Kidney epithelial cell (primary cell): Measurements from ENCODE around the gene BTRC. TPM values are rescaled to one million over a fixed set of nuclear protein-coding genes. Genes with fewer than 3 reads are reported as not detected.
"Not testable (repeated sequence)": the region's sequence is repeated elsewhere in the genome, so short reads cannot be mapped to it uniquely, and the experiment has no call there.

Experiments
- DNase-seq: peaks from one replicate; pipeline ENCODE4 v3.0.0-alpha.2; 2010; ENCODE audit warnings: low read depth
- H3K27me3 ChIP-seq: 2 replicates; pipeline ENCODE4 v1.6.0; 2011; ENCODE audit warnings: low read length; ENCODE audit not compliant: control insufficient read depth, insufficient read depth
- H3K36me3 ChIP-seq: 2 replicates; pipeline ENCODE4 v1.5.1; 2011; ENCODE audit warnings: low read length; ENCODE audit not compliant: control insufficient read depth, insufficient read depth
- H3K4me3 ChIP-seq: 2 replicates; pipeline ENCODE4 v1.5.1; 2011; ENCODE audit warnings: low read depth, mild to moderate bottlenecking, control low read depth, low read length
- total RNA-seq: library from RNA; depleted of rRNA; stranded (reverse); fragments of >200 nt; gene quantifications from 2 replicates; pipeline ENCODE4 v1.2.3, GENCODE V29; 2015
- TF ChIP-seq, protein P1 (sequence below): IDR thresholded peaks from 2 replicates; pipeline ENCODE4 v1.5.1; 2011; ENCODE audit warnings: mild to moderate bottlenecking, moderate library complexity, low read length, control low read depth, inconsistent platforms; ENCODE audit not compliant: insufficient read depth, poor library complexity, severe bottlenecking

Gene BTRC
- total RNA-seq, 1 donor from 2014 or later, result 10.2 TPM

DNA sequence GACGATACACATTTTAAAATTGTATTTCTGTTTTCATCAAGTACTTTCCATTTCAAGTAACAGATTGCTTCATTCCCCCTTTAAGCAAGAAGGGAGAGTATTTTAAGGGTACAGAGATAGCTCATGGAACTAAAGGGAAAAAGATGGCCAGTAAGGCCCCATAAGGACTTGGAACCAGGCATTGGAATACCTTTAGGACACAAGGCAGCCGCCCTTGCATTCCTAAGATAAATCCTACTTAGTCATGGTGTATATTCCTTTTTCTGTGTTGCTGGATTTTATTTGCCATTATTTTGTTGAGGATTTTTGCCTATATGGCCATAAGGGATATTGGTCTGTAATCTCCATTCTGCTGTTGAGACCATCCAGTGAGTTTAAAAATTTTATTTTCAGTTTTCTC is 49.2 kb downstream of the BTRC start:
- H3K4me3 ChIP-seq, result no peak overlapping the region
- no peak for DNase-seq
- no peaks in the 10 kb centered on the region for H3K36me3 ChIP-seq
- no peaks in the 10 kb centered on the region for H3K27me3 ChIP-seq
- TF ChIP-seq, protein P1, sequence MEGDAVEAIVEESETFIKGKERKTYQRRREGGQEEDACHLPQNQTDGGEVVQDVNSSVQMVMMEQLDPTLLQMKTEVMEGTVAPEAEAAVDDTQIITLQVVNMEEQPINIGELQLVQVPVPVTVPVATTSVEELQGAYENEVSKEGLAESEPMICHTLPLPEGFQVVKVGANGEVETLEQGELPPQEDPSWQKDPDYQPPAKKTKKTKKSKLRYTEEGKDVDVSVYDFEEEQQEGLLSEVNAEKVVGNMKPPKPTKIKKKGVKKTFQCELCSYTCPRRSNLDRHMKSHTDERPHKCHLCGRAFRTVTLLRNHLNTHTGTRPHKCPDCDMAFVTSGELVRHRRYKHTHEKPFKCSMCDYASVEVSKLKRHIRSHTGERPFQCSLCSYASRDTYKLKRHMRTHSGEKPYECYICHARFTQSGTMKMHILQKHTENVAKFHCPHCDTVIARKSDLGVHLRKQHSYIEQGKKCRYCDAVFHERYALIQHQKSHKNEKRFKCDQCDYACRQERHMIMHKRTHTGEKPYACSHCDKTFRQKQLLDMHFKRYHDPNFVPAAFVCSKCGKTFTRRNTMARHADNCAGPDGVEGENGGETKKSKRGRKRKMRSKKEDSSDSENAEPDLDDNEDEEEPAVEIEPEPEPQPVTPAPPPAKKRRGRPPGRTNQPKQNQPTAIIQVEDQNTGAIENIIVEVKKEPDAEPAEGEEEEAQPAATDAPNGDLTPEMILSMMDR, result no peak

DNA sequence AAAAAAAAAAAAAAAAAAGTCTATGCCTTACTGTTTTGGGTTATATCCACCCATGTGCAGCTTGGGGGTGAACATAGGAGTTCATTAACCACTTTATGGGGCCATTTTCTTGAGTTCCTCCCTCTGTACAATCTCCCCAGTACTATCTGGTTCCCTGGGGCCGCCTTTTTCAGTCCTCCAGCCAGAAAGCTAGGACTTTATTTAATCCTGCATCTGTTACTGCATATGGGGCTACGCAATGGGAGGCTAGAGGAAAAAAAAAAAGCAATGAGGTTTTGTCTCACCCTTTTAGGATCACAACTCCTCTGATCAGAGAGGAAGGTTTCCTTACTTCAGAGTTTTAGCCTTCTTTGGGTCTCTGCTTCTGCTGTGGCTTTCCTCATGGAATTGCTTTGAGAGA is 51.0 kb downstream of the BTRC start:
- no peaks in the 10 kb centered on the region for H3K27me3 ChIP-seq
- H3K4me3 ChIP-seq, result no peak overlapping the region
- DNase-seq, result no peak
- TF ChIP-seq, protein P1, result no peak
- H3K36me3 ChIP-seq, result no peaks in the 10 kb centered on the region

DNA sequence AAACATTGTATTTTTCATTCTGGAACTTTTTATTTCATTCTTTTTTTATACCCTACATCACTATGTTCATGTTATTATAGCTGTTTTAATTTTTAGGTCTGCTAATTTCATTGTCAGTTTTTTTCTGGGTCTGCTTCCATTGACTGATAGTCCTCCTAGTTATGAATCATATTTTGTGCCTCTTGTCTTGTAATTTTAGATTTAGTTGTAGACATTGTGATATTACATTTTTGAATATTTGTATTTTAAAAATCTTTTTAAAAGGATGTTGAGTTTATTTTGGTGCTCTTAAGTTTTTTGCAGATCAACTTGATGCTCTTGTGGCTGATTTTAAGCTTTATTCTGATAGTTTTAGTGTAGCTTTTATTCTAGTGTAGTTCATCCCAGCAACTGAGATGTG is 57.6 kb downstream of the BTRC start:
- no peaks in the 10 kb centered on the region for H3K27me3 ChIP-seq
- TF ChIP-seq, protein P1, result no peak
- H3K36me3 ChIP-seq, result no peaks in the 10 kb centered on the region
- no peak overlapping the region for H3K4me3 ChIP-seq
- no peak for DNase-seq

DNA sequence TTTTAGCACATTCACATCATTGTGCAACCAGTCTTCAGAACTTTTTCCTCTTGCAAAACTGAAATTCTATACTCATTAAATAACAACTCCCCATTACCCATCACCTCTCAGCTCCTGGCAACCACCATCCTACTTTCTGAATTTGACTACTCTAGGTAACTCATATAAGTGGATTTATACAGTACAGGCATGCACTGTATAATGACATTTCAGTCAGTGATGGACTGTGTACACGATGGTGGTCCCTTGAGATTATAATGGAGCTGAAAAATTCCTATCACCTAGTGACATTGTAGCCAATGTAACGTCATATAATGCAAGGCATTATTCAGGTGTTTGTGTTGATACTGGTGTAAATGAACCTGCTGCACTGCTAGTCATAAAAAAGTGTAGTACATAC is 60.1 kb downstream of the BTRC start:
- H3K4me3 ChIP-seq, result no peak overlapping the region
- no peak for DNase-seq
- no peaks in the 10 kb centered on the region for H3K36me3 ChIP-seq
- TF ChIP-seq, protein P1, result no peak
- no peaks in the 10 kb centered on the region for H3K27me3 ChIP-seq

DNA sequence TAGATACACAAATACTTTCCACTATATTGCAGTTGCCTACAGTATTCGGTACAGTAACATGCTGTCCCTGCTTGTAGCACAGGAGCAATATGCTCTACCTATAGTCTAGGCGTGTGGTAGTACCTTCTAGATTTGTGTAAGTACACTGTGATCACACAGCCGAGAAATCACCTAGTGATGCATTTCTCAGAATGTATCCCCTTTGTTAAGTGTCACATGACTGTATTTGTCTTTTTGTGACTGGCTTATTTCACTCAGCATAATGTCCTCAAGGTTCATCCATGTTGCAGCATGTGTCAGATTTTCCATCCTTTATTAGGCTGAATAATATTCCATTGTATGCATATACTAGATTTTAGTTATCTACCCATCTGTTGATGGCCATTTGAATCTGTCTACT is 61.9 kb downstream of the BTRC start:
- no peak for DNase-seq
- Histone ChIP-seq H3K36me3 (no peaks in the 10 kb centered on the region), H3K27me3 (no peaks in the 10 kb centered on the region), H3K4me3 (no peak overlapping the region)
- TF ChIP-seq, protein P1, result no peak

DNA sequence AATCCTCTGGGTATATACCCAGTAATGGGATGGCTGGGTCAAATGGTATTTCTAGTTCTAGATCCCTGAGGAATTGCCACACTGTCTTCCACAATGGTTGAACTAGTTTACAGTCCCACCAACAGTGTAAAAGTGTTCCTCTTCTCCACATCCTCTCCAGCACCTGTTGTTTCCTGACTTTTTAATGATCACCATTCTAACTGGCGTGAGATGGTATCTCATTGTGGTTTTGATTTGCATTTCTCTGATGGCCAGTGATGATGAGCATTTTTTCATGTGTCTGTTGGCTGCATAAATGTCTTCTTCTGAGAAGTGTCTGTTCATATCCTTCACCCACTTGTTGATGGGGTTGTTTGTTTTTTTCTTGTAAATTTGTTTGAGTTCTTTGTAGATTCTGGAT is 68.0 kb downstream of the BTRC start:
- not testable (repeated sequence) for H3K4me3 ChIP-seq, H3K36me3 ChIP-seq, DNase-seq, H3K27me3 ChIP-seq
